Umbilical cord (tissue), 2 donors: Measurements from ENCODE around the gene SDK1. TPM values are rescaled to one million over a fixed set of nuclear protein-coding genes. Genes with fewer than 3 reads are reported as not detected.
"Not testable (repeated sequence)": the region's sequence is repeated elsewhere in the genome, so short reads cannot be mapped to it uniquely, and the experiment has no call there.

ENCODE experiments used
- DNase-seq: peaks from one replicate; pipeline ENCODE4 v3.0.0-alpha.2; 2015; ENCODE audit warnings: low spot score
- total RNA-seq: library from RNA; depleted of rRNA; stranded (reverse); fragments of >200 nt; gene quantifications from one replicate; pipeline ENCODE4 v1.2.3, GENCODE V29; 2014; ENCODE audit warnings: low replicate concordance; ENCODE audit not compliant: insufficient read depth

SDK1 gene
- total RNA-seq, 1 donor from 2014 or later = 7.9 TPM

DNA sequence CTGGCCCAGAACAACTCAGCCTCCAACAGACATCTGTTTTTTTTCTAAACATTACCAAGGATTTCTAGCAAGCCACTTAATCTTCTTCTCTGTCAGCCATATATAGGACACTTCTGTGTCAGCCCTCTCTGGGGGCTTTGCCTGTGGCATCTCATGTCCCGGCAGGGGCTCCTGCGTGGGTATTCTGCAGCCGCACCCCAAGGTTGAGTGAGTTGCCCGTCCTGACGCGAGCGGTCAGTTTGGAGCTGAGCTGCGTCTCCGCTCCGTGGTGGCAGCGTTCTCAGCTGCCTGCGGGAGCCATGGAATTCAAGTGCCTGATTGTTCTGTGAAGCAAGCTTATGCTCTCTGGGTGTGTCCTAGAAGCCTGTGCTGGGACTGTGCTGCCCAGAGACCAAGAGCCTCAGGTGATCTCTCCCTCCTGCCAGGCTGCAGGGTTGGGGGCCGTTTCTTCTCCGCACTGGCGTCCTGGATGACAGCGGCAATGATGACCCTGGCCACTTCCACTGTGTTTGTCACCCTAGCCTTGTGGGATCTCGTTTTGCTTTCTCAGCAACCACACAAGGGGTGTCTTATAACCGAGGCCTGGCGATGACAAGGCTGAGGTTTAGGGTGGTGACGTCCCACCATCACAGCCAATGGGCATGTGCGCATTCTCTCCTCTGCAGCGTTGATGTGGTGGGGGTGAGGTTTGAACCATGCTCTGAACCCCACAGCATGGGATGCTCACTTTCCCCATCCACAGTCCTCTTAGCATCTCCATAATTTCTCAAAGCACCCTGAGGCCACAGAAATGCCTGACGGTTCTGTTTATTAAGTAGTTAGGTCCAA, 768.4 kb downstream of the SDK1 start:
- DNase-seq = peak; percentile 36

DNA sequence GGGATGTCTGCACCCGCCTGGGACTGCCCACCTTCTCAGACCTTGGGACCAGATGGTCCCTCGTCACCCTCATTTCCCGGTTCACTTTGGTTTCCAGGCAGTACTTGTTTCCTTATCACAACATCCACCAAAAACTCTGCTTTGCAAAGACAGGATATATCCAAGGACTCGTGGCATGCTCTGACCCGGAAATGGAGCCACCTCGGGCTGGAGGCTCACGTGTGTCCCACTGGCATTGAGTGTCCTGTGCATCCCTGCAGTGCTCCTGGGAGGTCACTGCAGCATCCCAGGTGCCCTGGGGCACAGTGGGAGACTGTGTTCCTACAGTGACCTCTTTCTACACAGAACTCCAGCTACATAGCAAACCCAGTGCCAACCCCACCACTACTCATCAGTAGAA, 769.2 kb downstream of the SDK1 start:
- DNase-seq = no peak

DNA sequence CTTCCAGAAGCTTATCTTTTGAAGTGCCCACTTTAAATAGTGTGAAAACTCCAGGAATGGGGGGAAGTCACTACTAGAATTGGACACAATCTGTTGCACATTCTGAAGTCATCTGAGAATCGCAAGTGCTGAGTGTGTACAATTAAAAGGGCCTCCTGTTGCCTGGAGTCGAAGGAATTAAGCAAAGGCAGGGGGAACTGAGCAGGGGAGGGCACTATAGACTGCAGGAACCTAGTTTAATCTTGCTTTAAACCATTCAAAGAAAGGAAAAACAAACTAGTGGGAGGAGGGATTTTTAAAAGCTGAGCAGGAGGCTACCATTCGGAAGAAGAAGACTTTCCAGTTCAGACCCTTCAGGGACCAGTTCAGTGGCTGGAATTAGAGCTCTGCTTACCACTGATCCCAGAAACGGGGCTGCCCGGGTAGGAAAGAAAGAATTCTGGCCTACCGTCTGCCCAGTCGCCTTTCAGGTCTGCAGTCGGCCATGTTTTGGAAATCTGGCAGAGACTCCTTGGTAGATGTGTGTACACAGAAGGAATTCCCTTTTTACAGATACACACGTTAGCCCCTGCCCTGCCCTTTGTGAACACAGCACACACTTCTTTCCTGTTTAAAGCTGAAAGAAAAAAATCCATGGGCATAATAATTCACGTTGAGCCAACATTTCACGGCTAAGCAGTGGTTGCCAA, 770.5 kb downstream of the SDK1 start:
- peak; percentile 38 for DNase-seq

DNA sequence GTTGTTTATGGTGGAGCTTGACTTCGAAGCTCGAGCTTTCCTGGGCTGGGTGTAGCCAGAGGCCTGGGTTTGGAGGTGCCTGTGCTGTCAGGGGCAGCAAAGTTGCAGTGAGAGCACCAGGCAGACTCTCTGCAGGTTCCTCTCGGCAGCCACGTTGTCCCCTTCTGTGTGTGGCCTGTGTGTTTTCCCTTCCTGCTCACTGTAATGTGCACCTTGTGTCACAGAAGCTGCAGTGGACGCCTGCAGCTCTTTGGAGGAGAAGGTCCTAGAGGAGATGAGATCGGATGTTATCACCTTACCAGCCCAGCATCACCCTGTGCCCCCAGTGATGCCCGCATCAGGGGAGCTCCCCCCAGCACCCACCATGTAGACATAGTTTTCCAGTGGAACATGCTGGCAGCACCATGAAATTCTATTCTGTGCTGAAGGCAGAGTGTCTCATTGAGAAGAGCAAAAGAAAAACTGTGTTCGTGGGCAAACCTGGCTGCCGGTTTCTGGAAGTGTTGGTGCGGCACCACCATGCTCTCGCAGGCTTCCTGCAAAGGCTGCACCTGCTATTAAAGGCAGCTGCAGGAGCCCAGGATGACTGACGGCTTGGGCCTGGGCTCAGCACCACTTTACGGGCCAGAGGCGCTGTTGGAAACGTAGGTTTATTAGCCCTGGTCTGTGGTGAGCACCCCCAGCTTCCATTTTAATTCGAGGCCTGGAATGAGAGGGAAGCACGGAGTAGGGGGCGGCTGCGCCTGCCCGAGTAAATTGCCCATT, 771.3 kb downstream of the SDK1 start:
- DNase-seq = no peak

DNA sequence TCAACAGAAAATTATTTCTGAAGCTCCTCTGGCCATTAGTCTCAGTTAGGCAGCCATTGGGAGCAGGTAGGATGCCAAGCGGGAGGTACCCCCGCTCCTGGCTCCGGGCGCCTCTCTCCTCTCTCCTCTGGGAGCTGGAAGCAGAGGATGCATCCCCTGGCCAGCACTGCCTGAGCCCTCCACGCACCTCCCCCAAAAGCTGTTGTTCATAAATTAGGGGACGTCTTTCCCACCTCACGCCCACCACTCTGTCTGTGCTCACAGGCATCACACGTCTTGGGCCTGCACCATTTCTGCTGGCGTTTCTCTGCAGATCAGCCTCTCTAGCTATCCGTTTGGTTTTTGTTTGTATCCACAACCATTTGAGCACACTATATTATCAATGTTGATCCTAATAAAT, 772.0 kb downstream of the SDK1 start:
- no peak for DNase-seq

DNA sequence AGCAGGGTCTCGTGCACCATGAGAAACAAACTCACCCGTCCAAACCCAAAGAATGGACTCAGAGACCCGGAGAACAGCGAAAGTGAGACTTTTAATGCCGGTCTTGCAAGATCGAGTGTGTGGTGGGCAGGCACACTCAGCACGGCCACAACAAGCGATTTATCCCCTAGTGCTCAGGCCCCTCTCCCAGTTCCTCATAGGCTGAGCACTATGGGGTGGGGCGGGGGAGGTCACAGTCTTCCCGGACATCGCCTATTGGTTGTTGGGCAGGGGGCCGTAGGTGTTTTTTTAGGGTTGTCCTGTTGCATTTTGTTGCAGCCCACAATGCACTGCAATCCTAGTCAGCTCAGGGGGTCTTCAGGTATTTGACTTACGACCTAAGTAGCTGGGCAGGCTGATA, 772.7 kb downstream of the SDK1 start:
- DNase-seq = no peak

DNA sequence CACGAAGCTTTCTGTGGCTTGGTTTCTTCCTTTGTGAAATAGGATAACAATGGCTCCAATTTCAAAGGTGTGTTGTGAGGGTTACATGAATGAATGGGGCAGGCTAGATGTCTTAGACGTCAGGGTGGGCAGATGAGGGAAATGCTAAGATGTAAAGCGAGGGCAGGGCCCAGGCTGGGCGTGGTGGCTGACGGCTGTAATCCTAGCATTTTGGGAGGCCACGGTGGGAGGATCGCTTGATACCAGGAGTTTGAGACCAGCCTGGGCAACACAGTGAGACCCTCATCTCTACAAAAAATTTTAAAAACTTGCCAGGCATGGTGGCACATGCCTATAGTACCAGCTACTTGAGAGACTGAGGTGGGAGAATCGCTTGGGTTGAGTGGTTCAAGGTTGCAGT, 773.4 kb downstream of the SDK1 start:
- no peak for DNase-seq

DNA sequence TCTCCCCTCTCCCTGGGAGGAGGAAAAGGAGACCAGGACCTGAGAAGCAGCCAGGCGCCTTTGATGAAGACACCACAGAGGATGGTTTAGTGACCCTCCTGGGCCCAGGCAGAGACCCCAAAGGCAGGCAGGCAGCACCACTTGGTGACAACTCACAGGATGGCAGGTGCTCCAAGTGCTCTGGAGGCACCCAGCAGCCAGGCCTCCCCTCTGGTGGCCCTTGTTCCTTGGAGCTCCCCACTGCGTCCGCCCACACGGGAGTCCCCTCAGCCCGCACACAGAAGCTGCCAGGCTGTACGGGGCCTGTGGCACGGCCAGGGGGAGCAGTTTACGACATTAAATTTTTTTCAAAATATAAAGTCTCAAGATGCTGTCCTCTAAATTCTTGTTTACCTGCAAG, 773.9 kb downstream of the SDK1 start:
- DNase-seq = no peak

DNA sequence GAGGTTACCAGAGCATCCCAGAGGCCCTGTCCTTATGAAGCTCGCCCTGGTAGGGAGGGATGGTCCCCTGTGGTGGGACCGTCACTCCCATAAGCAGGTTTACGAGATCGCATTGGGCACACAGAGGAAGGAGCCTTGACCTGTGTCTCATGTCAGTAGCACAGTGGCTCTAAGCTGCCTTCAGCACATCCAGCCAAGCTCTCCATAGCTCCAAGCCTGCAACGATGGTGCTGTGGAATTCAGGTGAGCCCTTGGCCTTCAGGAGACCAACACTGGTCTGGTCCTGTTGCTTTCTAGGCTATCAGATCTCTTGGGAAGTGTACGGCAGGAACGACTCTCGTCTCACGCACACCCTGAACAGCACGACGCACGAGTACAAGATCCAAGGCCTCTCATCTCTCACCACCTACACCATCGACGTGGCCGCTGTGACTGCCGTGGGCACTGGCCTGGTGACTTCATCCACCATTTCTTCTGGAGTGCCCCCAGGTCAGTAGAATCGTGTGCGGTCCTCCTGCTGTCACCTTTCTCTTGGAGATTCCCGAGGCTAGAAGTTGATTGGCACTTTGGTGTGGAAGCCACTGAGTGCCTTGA, 775.7 kb downstream of the SDK1 start:
- no peak for DNase-seq

DNA sequence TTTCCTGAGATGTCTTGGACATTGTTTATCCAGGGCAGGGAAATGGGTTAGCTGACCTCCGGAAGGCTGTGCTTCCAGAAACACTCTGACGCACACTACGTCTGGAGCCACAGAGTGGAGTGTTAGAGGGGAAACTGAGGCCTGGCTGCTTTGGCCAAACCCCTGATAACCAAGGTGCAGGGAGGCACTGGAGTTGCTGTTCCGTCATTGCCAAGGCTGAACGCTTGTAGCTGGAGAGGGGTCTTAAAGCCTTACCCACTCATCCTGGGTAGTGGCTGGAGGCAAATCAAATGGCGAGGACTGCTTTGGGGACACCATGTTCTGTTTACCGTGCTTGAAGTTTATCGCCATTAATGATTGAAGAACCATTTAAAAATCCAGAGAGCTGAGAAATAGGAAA, 776.9 kb downstream of the SDK1 start:
- no peak for DNase-seq

DNA sequence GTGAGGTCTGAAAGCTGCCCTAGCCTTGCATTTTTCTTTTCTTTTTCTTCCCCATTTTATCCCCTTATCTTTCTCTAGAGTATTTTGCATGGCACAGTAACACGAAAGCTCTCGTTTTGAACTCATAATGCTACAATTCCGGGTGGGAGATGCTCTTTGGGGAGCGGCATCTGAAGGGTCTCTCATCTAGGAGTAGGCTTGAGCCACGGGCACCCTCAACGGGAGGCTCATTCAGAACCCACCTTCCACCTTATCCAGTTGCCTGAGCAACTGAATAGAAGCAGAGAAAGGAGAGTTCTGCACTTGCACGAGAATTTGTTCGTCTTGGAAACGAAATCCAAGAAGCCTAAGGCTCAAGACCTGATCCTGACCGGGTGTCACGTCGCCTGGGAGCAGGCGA, 777.5 kb downstream of the SDK1 start:
- DNase-seq = no peak

DNA sequence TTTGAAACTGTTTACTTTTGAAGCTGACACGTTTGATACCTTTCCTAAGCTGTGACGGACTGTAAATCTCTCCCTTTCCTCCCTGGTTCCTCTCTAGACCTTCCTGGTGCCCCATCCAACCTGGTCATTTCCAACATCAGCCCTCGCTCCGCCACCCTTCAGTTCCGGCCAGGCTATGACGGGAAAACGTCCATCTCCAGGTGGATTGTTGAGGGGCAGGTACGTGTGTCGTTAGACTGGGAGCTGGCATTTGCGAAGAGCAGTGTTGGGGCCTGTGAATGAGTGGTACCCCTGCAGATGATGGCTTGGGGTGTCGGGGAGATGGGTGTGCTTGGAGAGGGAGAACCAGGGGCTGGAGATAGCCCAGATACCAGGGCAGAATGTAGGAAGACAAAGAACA, 778.3 kb downstream of the SDK1 start:
- DNase-seq = no peak

DNA sequence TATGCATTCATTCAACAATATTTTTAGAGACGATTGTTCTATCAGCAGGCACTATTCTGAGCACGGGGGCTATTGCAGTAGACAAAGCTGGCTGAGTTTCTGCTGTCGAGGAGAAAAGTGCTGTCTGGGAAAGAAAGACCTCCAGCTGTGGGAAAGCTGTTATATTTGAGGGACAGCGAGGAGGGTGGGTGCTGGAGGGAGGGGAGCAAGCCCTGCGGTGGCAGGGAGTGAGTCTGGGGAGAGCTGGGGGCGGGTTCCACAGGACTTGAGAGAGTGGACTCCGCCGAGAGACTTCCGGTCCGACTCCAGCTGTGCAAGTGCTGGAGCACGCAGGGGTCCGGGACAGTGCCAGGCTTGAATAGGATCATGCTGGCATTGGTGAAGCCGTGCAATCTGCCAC, 778.9 kb downstream of the SDK1 start:
- no peak for DNase-seq

DNA sequence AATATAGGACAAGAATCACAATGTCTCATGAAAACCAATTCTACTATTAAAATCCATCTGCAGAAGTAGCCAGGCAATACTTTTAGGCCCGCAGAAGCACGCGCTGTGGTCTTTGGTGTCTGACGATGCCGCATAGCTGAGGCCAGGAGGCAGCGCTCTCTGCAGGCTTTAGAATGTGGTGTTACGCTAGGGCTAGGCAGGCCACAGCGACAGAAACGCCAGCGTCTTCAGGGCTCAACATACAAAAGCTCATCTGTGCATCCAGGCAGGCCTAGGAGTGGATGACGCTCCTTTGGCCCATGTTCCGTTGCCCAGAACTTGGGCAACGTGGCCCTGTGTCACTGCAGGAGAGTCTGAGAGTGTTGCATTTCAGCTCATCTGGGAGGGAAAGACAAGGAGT, 779.9 kb downstream of the SDK1 start:
- no peak for DNase-seq

DNA sequence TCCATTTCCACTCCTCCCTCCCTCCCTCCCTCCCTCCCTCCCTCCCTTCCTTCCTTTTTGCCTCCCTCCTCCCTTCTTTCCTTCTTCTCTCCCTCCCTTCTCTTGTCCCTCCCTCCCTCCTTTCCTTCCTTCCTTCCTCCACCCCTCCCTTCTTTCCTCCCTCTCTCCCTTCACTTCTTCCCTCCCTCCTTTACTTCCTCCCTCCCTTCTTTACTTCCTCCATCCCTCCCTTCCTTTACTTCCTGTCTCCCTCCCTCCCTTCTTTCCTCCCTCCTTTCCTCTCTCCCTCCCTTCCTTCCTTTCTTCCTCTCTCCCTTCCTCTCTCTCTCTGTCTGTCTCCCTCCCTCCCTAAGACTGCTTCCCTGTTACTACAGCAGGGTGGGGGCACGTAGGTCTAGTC, 782.5 kb downstream of the SDK1 start:
- DNase-seq = no peak

DNA sequence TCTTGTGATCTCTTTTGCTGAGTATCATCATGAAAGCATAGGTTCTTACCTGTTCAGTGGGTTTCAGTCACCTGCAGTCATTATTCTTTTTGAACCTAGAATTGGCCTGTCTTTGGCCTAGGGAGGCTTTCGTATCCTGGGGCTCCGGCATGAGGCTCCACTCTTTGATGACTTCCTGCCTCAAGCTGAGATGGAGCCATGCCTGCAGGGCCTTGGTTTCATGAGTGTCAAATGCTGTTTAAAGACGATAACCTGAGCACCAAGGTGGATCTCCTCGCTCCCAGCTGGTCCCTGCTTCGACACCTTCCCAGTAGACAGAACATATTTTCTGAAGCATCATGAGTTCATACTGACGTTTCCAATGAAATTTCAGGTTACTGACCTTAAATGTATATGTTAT, 783.2 kb downstream of the SDK1 start:
- DNase-seq = no peak

DNA sequence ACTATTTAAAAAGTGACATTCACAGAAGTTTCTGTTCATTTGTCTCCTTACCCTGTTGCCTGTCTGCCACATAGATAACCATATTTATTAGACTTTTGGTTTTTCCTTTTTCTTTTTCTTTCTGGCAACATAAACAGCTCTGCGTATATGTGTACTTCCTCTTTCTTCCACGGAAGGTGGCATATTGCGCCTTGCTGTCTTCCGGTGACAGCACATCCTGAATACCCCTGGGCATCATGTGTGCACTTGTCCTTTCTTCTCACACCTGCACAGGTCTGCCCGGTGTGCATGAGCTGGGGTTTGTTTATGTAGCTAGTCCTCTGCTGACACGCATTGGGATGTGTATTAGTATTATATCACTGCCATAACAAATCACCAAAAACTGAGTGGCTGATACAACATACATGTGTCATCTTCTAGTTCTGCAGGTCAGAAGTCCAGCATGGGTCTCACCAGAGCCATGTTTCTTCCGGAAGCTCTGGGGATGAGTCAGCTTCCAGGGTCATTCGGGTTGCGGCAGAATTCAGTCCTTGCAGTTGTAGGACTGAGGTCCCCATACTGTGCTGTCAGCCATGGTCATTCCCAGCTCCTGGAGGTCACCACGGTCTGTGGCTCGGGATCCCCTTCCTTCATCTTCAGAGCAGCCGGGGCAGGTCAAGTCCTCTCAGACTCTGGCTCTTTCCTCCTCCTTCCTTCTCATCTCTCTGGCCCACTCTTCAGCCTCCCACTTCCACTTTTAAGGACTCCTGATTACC, 785.1 kb downstream of the SDK1 start:
- no peak for DNase-seq

DNA sequence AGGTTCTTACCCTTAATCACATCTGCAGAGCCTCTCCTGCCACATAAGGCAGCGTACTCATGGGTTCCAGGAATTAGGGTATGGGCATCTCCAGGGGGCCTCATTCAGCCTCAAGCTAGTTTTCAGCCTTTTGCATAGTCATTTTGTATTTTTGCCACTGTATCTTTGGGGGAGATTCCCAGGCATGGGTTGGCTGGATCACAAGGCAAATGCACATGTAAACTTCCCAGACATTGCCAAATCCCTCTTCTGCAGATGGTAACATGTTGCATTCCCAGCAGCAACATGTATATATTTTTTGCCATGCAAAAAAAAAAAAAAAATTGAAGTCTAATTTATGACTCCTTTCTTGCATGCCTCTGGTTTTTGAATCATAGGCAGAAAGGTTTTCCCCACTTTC, 785.7 kb downstream of the SDK1 start:
- DNase-seq = no peak

DNA sequence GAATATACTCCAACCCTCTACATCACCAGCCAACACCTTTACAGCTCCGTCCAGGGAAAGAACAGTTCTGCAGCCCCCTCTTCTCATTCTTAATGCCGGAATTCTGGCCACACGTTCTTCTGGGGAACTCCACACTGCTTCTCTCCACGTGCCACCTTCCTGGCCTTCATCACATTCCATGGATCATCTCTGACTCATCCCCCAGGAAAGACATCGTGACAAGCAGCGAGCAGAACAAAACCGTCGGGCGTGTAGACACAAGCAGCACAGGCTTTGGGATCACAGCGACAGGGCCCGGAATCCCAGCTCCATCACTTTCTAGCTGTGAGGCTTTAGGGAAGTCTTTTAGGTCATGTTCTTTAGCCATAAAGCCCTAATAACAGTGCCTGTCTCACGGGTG, 790.7 kb downstream of the SDK1 start:
- DNase-seq = no peak

DNA sequence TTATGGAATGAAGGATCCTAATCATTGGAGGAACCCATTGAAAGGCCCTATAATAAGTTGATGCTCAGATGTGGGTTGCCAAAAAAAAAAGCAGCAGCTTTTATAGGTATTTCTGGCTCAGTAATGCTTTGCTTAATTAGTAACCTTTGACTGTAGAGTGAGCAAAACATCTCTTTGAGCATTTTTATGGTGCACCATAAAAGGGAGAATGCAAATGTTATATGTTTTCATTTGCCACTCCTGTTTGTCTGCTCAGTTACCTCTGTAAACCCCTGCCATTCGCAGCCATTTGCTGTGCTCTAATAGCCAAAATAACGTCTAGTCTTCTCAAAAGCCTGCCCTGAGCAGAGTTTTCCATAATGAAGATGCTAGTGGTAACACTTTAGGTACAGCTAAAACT, 792.0 kb downstream of the SDK1 start:
- no peak for DNase-seq

DNA sequence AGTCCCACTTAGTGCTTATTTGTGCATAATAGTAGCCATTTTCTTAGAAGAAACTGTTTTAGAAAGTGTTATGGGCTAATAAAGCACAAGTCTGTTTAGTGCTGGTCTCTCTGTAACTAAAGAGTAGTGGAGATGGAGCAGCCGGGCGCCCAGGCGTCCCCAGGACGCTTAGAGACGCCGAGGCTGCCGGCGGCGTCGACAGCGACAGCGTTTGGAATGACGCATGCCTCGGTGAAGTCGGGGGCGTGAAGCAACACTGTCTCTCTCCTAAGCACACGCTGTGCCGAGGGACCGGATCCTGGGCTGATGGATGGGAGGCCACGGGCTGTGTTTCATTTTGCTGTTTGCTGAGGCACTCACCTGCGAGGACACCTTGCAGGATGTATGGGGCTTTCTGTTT, 792.4 kb downstream of the SDK1 start:
- DNase-seq = no peak

DNA sequence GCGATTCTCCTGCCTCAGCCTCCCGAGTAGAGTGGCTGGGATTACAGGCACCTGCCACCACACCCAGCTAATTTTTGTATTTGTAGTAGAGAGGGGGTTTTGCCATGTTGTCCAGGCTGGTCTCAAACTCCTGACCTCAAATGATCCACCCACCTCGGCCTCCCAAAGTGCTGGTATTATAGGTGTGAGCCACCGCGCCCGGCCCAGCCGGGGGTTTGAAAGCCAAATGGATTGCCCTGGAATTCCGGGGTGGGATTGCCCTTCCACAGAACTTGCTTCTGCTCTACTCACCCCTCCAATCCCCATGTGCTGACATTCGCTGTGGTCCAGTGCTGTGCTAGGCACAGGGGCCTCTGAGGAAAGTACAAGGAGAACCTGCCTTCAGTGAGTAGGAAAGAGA, 793.1 kb downstream of the SDK1 start:
- not testable (repeated sequence) for DNase-seq
